ENCODE measurements around the gene LHFPL6. TPM values are rescaled to one million over a fixed set of nuclear protein-coding genes. Genes with fewer than 3 reads are reported as not detected.

The LHFPL6 gene
- total and polyA plus RNA-seq, 8 donors, result 50.5 to 113 (median 80.2) TPM

GRCh38 chr13:39370048-39370447, 232.9 kb downstream of the LHFPL6 start:
- Histone ChIP-seq H3K27me3 (no peaks in the 10 kb centered on the region), H3K36me3 (no peaks in the 10 kb centered on the region), H3K27ac (no peak overlapping the region), H3K4me1 (peaks cover 0 to 2% of the 10 kb centered on the region in 2 donors), H3K9me3 (no peaks in the 10 kb centered on the region), H3K4me3 (no peak overlapping the region)
- DNase-seq (no peak), ATAC-seq (no peak)
- intact Hi-C loops (cut with DNase I), result no loop called here
- no peak for TF ChIP-seq CTCF (IDR thresholded peaks at IDR 0.05)

GRCh38 chr13:39369161-39369890, 233.7 kb downstream of the LHFPL6 start:
- Histone ChIP-seq H3K4me1 (peaks cover 0 to 3% of the 10 kb centered on the region in 2 donors), H3K27ac (no peak overlapping the region), H3K27me3 (no peaks in the 10 kb centered on the region), H3K36me3 (no peaks in the 10 kb centered on the region), H3K9me3 (no peaks in the 10 kb centered on the region), H3K4me3 (no peak overlapping the region)
- DNase-seq (no peak), ATAC-seq (no peak)
- intact Hi-C loops (cut with DNase I), result no loop called here
- no peak for TF ChIP-seq CTCF (IDR thresholded peaks at IDR 0.05)

- intact Hi-C loops (cut with DNase I), result no loop called here
These were observed 237.1 kb downstream of the LHFPL6 start for GRCh38 chr13:39365879-39366278.

GRCh38 chr13:39364947-39365468, 238.0 kb downstream of the LHFPL6 start:
- no peaks in the 10 kb centered on the region for H3K9me3 ChIP-seq
- DNase-seq, result no peak
- no peaks in the 10 kb centered on the region for H3K27me3 ChIP-seq
- intact Hi-C loops (cut with DNase I), result no loop called here
- peaks cover 0 to 3% of the 10 kb centered on the region in 2 donors for H3K4me1 ChIP-seq
- no peaks in the 10 kb centered on the region for H3K36me3 ChIP-seq
- peak; percentile 73 for ATAC-seq
- H3K4me3 ChIP-seq, result no peak overlapping the region
- H3K27ac ChIP-seq, result no peak overlapping the region
- no peak for TF ChIP-seq CTCF (IDR thresholded peaks at IDR 0.05)

More at GRCh38 chr13:39365879-39366278, 237.1 kb downstream of the LHFPL6 start:
- Histone ChIP-seq H3K27ac (no peak overlapping the region), H3K4me1 (peaks cover 0 to 3% of the 10 kb centered on the region in 2 donors), H3K9me3 (no peaks in the 10 kb centered on the region), H3K27me3 (no peaks in the 10 kb centered on the region), H3K36me3 (no peaks in the 10 kb centered on the region), H3K4me3 (no peak overlapping the region)
- no peak for TF ChIP-seq CTCF (IDR thresholded peaks at IDR 0.05)
- ATAC-seq, result no peak
- no peak for DNase-seq

GRCh38 chr13:39363382-39363772, 239.6 kb downstream of the LHFPL6 start:
- H3K27ac ChIP-seq, result no peak overlapping the region
- H3K36me3 ChIP-seq, result no peaks in the 10 kb centered on the region
- peak in 1 of 4 donors; percentile 45 for DNase-seq
- intact Hi-C loops (cut with DNase I), result no loop called here
- no peaks in the 10 kb centered on the region for H3K27me3 ChIP-seq
- TF ChIP-seq CTCF (IDR thresholded peaks at IDR 0.05), result no peak
- H3K4me1 ChIP-seq, result peaks cover 0 to 3% of the 10 kb centered on the region in 2 donors
- H3K4me3 ChIP-seq, result no peak overlapping the region
- ATAC-seq, result no peak
- H3K9me3 ChIP-seq, result peaks cover 0 to 3% of the 10 kb centered on the region in 2 donors
